ENCODE data around the gene CORO1A.
"Not testable (repeated sequence)": the region's sequence is repeated elsewhere in the genome, so short reads cannot be mapped to it uniquely, and the experiment has no call there.

DNA sequence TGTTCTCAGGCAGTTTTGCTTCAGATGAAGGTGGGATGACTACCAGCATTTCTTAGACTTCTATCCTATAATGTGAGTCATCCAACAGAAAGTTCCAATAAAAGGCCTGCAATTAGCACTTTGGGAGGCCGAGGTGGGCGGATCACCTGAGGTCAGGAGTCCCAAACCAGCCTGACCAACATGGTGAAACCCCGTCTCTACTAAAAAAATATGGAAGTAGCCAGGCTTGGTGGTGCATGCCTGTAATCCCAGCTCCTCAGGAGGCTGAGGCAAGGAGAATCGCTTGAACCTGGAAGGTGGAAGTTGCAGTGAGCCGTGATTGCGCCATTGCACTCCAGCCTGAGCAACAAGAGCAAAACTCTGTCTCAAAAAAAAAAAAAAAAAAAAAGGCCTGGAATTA, 6.5 kb upstream of the CORO1A start:
- TF ChIP-seq CTCF, EZH2, EZH2phosphoT487 (IDR thresholded peaks at IDR 0.05): not testable (repeated sequence)
